SK-N-SH (cell line): ENCODE measurements around the gene NTRK3. TPM values are rescaled to one million over a fixed set of nuclear protein-coding genes. Genes with fewer than 3 reads are reported as not detected.

Experiments
- CTCF ChIA-PET: fragments of 300-600, 350-600 bp; formaldehyde crosslinking; extraction: SDS; loops from one replicate; lab custom pipeline; 2021; lab: Yijun Ruan, JAX
- POLR2A ChIA-PET: fragments of 350-600 bp; sonication (Branson Sonifier 250); formaldehyde crosslinking; extraction: SDS; loops from one replicate; lab custom pipeline; 2020; ENCODE audit warnings: antibody characterized with exemption, inconsistent platforms; lab: Yijun Ruan, JAX
- DNase-seq: peaks from one replicate; pipeline ENCODE4 v3.0.0; 2012
- H2AFZ ChIP-seq: fragments of 200-600 bp; sonication (generic); 2 replicates; pipeline ENCODE4 v1.8.1; 2016; ENCODE audit warnings: antibody characterized with exemption, mild to moderate bottlenecking, low read depth
- H3F3A ChIP-seq: fragments of 200-600 bp; sonication (generic); replicated peaks from 2 replicates; pipeline ENCODE3; 2016; ENCODE audit warnings: antibody characterized with exemption, mild to moderate bottlenecking; ENCODE audit not compliant: insufficient read depth
- H3K27ac ChIP-seq, 2 experiments: fragments of 200-500 bp in 1 of 2; fragments of 200-600 bp in 1 of 2; sonication (Bioruptor generic) in 1 of 2; sonication (generic), shearing (Covaris generic) in 1 of 2; 2 replicates each; pipeline versions ENCODE4 v1.5.1 to v1.6.1; 2014 to 2016; ENCODE audit warnings: low read depth in 2 of 2, inconsistent platforms in 1 of 2, low read length in 1 of 2, mild to moderate bottlenecking in 1 of 2, mixed read lengths in 1 of 2
- H3K27me3 ChIP-seq: fragments of 200-600 bp; sonication (generic), shearing (Covaris generic); 2 replicates; pipeline ENCODE4 v1.6.1; 2016; ENCODE audit warnings: mixed run types; ENCODE audit not compliant: insufficient read depth
- H3K36me3 ChIP-seq, 2 experiments: fragments of 200-500 bp in 1 of 2; fragments of 200-600 bp in 1 of 2; sonication (Bioruptor generic) in 1 of 2; sonication (generic) in 1 of 2; replicated peaks in 1 of 2; 2 replicates each; pipeline versions ENCODE3 to v1.5.1; 2014 to 2016; ENCODE audit warnings: low read length in 1 of 2, mild to moderate bottlenecking in 1 of 2; ENCODE audit not compliant: insufficient read depth in 2 of 2, control insufficient read depth in 1 of 2
- H3K4me1 ChIP-seq, 2 experiments: fragments of 200-500 bp in 1 of 2; fragments of 200-600 bp in 1 of 2; sonication (Bioruptor generic) in 1 of 2; sonication (generic), shearing (Covaris generic) in 1 of 2; 2 replicates each; pipeline versions ENCODE4 v1.5.1 to v1.6.1; 2014 to 2016; ENCODE audit warnings: low read depth in 1 of 2, low read length in 1 of 2, mixed run types in 1 of 2; ENCODE audit not compliant: insufficient read depth in 2 of 2, control insufficient read depth in 1 of 2
- H3K4me2 ChIP-seq: fragments of 200-600 bp; sonication (generic), shearing (Covaris generic); 2 replicates; pipeline ENCODE4 v1.6.1; 2017; ENCODE audit warnings: mixed run types
- H3K4me3 ChIP-seq, 2 experiments: fragments of 200-500 bp in 1 of 2; fragments of 200-600 bp in 1 of 2; sonication (Bioruptor generic) in 1 of 2; sonication (generic), shearing (Covaris generic) in 1 of 2; 2 replicates each; pipeline versions ENCODE4 v1.5.1 to v1.8.1; 2014 to 2016; ENCODE audit warnings: low read depth in 2 of 2, inconsistent platforms in 1 of 2, low read length in 1 of 2, mild to moderate bottlenecking in 1 of 2, mixed read lengths in 1 of 2, moderate library complexity in 1 of 2
- H3K79me2 ChIP-seq: fragments of 200-600 bp; sonication (generic); 2 replicates; pipeline ENCODE4 v1.8.1; 2017; ENCODE audit warnings: mild to moderate bottlenecking; ENCODE audit not compliant: insufficient read depth
- H3K9ac ChIP-seq: fragments of 200-600 bp; sonication (generic); 2 replicates; pipeline ENCODE4 v1.6.1; 2017; ENCODE audit warnings: mixed run types
- H3K9me2 ChIP-seq: fragments of 200-600 bp; sonication (generic); 2 replicates; pipeline ENCODE4 v1.6.1; 2017; ENCODE audit warnings: mixed run types
- H3K9me3 ChIP-seq: fragments of 200-600 bp; sonication (generic); 2 replicates; pipeline ENCODE4 v1.6.1; 2017; ENCODE audit warnings: mixed run types, mild to moderate bottlenecking, moderate library complexity
- H4K20me1 ChIP-seq: fragments of 200-600 bp; sonication (generic); 2 replicates; pipeline ENCODE4 v1.6.1; 2017; ENCODE audit warnings: mild to moderate bottlenecking, mixed run types; ENCODE audit not compliant: insufficient read depth
- ELF1 ChIP-seq: IDR thresholded peaks from 2 replicates; pipeline ENCODE4 v1.4.0; 2012
- EP300 ChIP-seq, 2 experiments: IDR thresholded peaks; 2 replicates each; pipeline versions ENCODE4 v1.4.0 to v1.6.1; 2012; ENCODE audit warnings: borderline replicate concordance in 1 of 2, low read depth in 1 of 2, low read length in 1 of 2
- FOXM1 ChIP-seq: IDR thresholded peaks from 2 replicates; pipeline ENCODE4 v1.4.0; 2012; ENCODE audit warnings: low read depth, mild to moderate bottlenecking
- GABPA ChIP-seq: IDR thresholded peaks from 2 replicates; pipeline ENCODE4 v1.4.0; 2012; ENCODE audit warnings: low read depth, mild to moderate bottlenecking
- MEF2A ChIP-seq: IDR thresholded peaks from 2 replicates; pipeline ENCODE4 v1.4.0; 2012; ENCODE audit warnings: low read depth, borderline replicate concordance
- MXI1 ChIP-seq: IDR thresholded peaks from 2 replicates; pipeline ENCODE4 v1.6.1; 2012; ENCODE audit warnings: mild to moderate bottlenecking, low read depth, low read length, improper control_type of control experiment
- NFIC ChIP-seq: IDR thresholded peaks from 2 replicates; pipeline ENCODE4 v1.4.0; 2012; ENCODE audit warnings: borderline replicate concordance
- NRF1 ChIP-seq: IDR thresholded peaks from 2 replicates; pipeline ENCODE4 v1.6.1; 2012; ENCODE audit warnings: low read depth, mild to moderate bottlenecking, low read length
- POLR2AphosphoS5 ChIP-seq: IDR thresholded peaks from 2 replicates; pipeline ENCODE4 v1.6.1; 2012; ENCODE audit warnings: low read depth, low read length
- RCOR1 ChIP-seq: fragments of 150-350 bp; IDR thresholded peaks from 2 replicates; pipeline ENCODE4 v1.6.1; 2017; ENCODE audit warnings: antibody characterized with exemption, low read length
- REST ChIP-seq: IDR thresholded peaks from 2 replicates; pipeline ENCODE4 v1.6.1; 2012; ENCODE audit warnings: mild to moderate bottlenecking, low read depth, low read length, moderate library complexity
- RFX5 ChIP-seq: IDR thresholded peaks from 2 replicates; pipeline ENCODE4 v1.6.1; 2012; ENCODE audit warnings: mild to moderate bottlenecking, improper control_type of control experiment, low read length
- RXRA ChIP-seq: IDR thresholded peaks from 2 replicates; pipeline ENCODE4 v1.4.0; 2012; ENCODE audit warnings: low read depth, mild to moderate bottlenecking, borderline replicate concordance
- SMC3 ChIP-seq: IDR thresholded peaks from 2 replicates; pipeline ENCODE4 v1.6.1; 2012; ENCODE audit warnings: low read depth, low read length, improper control_type of control experiment
- TAF1 ChIP-seq: IDR thresholded peaks from 2 replicates; pipeline ENCODE4 v1.6.1; 2012; ENCODE audit warnings: low read depth, mild to moderate bottlenecking, low read length, moderate library complexity, borderline replicate concordance
- TCF12 ChIP-seq: IDR thresholded peaks from 2 replicates; pipeline ENCODE4 v1.4.0; 2012
- YY1 ChIP-seq: IDR thresholded peaks from 2 replicates; pipeline ENCODE4 v1.4.0; 2012; ENCODE audit warnings: low read depth, mild to moderate bottlenecking
- WGBS: methylation state at CpG from one replicate; pipeline ENCODE4 v1.1.6; 2017; ENCODE audit warnings: low lambda C conversion rate; 5-methylcytosine and 5-hydroxymethylcytosine counted together
- polyA plus RNA-seq, 3 experiments: library from polyadenylated mRNA; depleted of rRNA; stranded (reverse); fragments of >200 nt; gene quantifications; 2 replicates each; pipeline ENCODE4 v1.2.3, GENCODE V29; 2012
- TF ChIP-seq, protein P1 (sequence below): fragments of 150-350 bp; IDR thresholded peaks from 2 replicates; pipeline ENCODE4 v1.6.1; 2017; ENCODE audit warnings: antibody characterized with exemption, low read length, low read depth, borderline replicate concordance
- TF ChIP-seq, protein P2 (sequence below): IDR thresholded peaks from 2 replicates; pipeline ENCODE4 v1.4.0; 2012; ENCODE audit warnings: low read depth, borderline replicate concordance

Gene NTRK3
- polyA plus RNA-seq, 1 of the 3 experiments (the other 2 are of a cell fraction), result 2.6 TPM

GRCh38 chr15:87850916-87851315 lies 405.6 kb downstream of the NTRK3 start:
- Histone ChIP-seq H3K9me3 (no peaks in the 10 kb centered on the region), H3F3A (no peaks in the 10 kb centered on the region), H3K4me3 (no peak overlapping the region), H2AFZ (no peak overlapping the region), H3K27me3 (no peaks in the 10 kb centered on the region), H3K36me3 (no peaks in the 10 kb centered on the region), H4K20me1 (no peaks in the 10 kb centered on the region), H3K27ac (no peak overlapping the region), H3K9me2 (no peaks in the 10 kb centered on the region), H3K9ac (no peak overlapping the region), H3K4me1 (peaks cover 0 to 5% of the 10 kb centered on the region in 2 experiments; a peak in 1 of 4 replicates), H3K4me2 (no peak overlapping the region), H3K79me2 (no peaks in the 10 kb centered on the region)
- DNase-seq, result no peak
- POLR2A ChIA-PET, result no interaction called here
- CTCF ChIA-PET, result interaction anchor here (1.5 kb wide), 1 partner anchor 10 kb away, joined by 5 read pairs; no protein-coding TSS in a partner anchor
- WGBS, result 54% methylated on average over 4 of the region's 4 CpGs
- no peak for TF ChIP-seq EP300 (IDR thresholded peaks at IDR 0.05; ENCODE audit: borderline replicate concordance in 1 of 2, low read depth in 1 of 2, low read length in 1 of 2)
- no peak for TF ChIP-seq REST
- TF ChIP-seq RXRA, result no peak
- no peak for TF ChIP-seq NRF1
- no peak for TF ChIP-seq FOXM1
- TF ChIP-seq, all 33 proteins: peak for 0

GRCh38 chr15:87849181-87849580 lies 407.4 kb downstream of the NTRK3 start:
- CTCF ChIA-PET, result interaction anchor here (1.4 kb wide), 1 partner anchor 24 kb away, joined by 3 read pairs; no protein-coding TSS in a partner anchor

More at GRCh38 chr15:87849181-87849580, 407.4 kb downstream of the NTRK3 start:
- H4K20me1 ChIP-seq, result no peaks in the 10 kb centered on the region
- H2AFZ ChIP-seq, result no peak overlapping the region
- no peaks in the 10 kb centered on the region for H3K27me3 ChIP-seq
- no peak overlapping the region for H3K4me3 ChIP-seq
- no peak for DNase-seq
- no peak overlapping the region for H3K9ac ChIP-seq
- H3K9me3 ChIP-seq, result no peaks in the 10 kb centered on the region
- no peaks in the 10 kb centered on the region for H3K9me2 ChIP-seq
- WGBS, result 65% methylated on average over 2 of the region's 2 CpGs
- no peaks in the 10 kb centered on the region for H3K36me3 ChIP-seq
- H3K4me1 ChIP-seq, result no peaks in the 10 kb centered on the region
- POLR2A ChIA-PET, result no interaction called here
- no peak for TF ChIP-seq POLR2AphosphoS5
- TF ChIP-seq ELF1, result no peak
- TF ChIP-seq TAF1, result no peak
- TF ChIP-seq, protein P1, sequence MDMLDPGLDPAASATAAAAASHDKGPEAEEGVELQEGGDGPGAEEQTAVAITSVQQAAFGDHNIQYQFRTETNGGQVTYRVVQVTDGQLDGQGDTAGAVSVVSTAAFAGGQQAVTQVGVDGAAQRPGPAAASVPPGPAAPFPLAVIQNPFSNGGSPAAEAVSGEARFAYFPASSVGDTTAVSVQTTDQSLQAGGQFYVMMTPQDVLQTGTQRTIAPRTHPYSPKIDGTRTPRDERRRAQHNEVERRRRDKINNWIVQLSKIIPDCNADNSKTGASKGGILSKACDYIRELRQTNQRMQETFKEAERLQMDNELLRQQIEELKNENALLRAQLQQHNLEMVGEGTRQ, result no peak
- no peak for TF ChIP-seq FOXM1
- TF ChIP-seq YY1, result no peak
- TF ChIP-seq RXRA, result no peak
- TF ChIP-seq GABPA, result no peak
- TF ChIP-seq, protein P2, sequence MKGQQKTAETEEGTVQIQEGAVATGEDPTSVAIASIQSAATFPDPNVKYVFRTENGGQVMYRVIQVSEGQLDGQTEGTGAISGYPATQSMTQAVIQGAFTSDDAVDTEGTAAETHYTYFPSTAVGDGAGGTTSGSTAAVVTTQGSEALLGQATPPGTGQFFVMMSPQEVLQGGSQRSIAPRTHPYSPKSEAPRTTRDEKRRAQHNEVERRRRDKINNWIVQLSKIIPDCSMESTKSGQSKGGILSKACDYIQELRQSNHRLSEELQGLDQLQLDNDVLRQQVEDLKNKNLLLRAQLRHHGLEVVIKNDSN, result no peak
- no peak for TF ChIP-seq RFX5
- no peak for TF ChIP-seq RCOR1
- no peak for TF ChIP-seq MXI1
- no peak for TF ChIP-seq NFIC
- TF ChIP-seq SMC3, result no peak
- no peak for TF ChIP-seq MEF2A
- TF ChIP-seq TCF12, result no peak
- H3F3A ChIP-seq, result no peaks in the 10 kb centered on the region
- H3K79me2 ChIP-seq, result no peaks in the 10 kb centered on the region
- no peak overlapping the region for H3K27ac ChIP-seq
- no peak overlapping the region for H3K4me2 ChIP-seq
